Natural killer cell (primary cell): ENCODE data around the gene ARSB. TPM values are rescaled to one million over a fixed set of nuclear protein-coding genes. Genes with fewer than 3 reads are reported as not detected.
"Not testable (repeated sequence)": the region's sequence is repeated elsewhere in the genome, so short reads cannot be mapped to it uniquely, and the experiment has no call there.

Source experiments
- ATAC-seq, 3 donors: fragments of 150-1000 bp in 2 of 3; fragments of 200-7000 bp in 1 of 3; cut with Tn5 transposase; 1 replicate in 1 of 3; 2 replicates in 2 of 3; pipeline ENCODE4 v1.10.0; 2021; ENCODE audit warnings: mild to moderate bottlenecking in 2 of 3, moderate library complexity in 2 of 3
- DNase-seq, 2 donors: peaks; one replicate each; pipeline versions ENCODE4 v3.0.0 to v3.0.0-alpha.2; 2013 to 2021; ENCODE audit warnings: mixed read lengths in 1 of 2
- H3K27ac ChIP-seq: one replicate; pipeline ENCODE4 v1.5.1; 2013; ENCODE audit warnings: mild to moderate bottlenecking, low read length
- H3K27me3 ChIP-seq: one replicate; pipeline ENCODE4 v1.6.1; 2013; ENCODE audit warnings: low read length; ENCODE audit not compliant: control insufficient read depth, insufficient read depth
- H3K36me3 ChIP-seq: one replicate; pipeline ENCODE4 v1.6.1; 2013; ENCODE audit warnings: low read length; ENCODE audit not compliant: control insufficient read depth, insufficient read depth
- H3K4me1 ChIP-seq: one replicate; pipeline ENCODE4 v1.6.1; 2013; ENCODE audit warnings: low read length; ENCODE audit not compliant: control insufficient read depth, insufficient read depth
- H3K4me3 ChIP-seq: one replicate; pipeline ENCODE4 v1.5.1; 2013; ENCODE audit warnings: low read length
- H3K9me3 ChIP-seq: one replicate; pipeline ENCODE4 v1.6.1; 2013; ENCODE audit warnings: low read length; ENCODE audit not compliant: control insufficient read depth, insufficient read depth
- H3K27ac Mint-ChIP-seq, 2 donors: one replicate each; pipeline ENCODE4 v1.8.0; 2022; ENCODE audit warnings: mild to moderate bottlenecking in 2 of 2, mixed read lengths in 2 of 2, moderate library complexity in 1 of 2
- H3K27me3 Mint-ChIP-seq, 2 donors: one replicate each; pipeline ENCODE4 v1.8.0; 2022; ENCODE audit warnings: low read depth in 2 of 2, mixed read lengths in 2 of 2
- H3K36me3 Mint-ChIP-seq: one replicate; pipeline ENCODE4 v1.8.0; 2022; ENCODE audit warnings: mixed read lengths
- H3K4me1 Mint-ChIP-seq, 2 donors: one replicate each; pipeline ENCODE4 v1.8.0; 2022; ENCODE audit warnings: mixed read lengths in 2 of 2
- H3K4me3 Mint-ChIP-seq: one replicate; pipeline ENCODE4 v1.8.0; 2022; ENCODE audit warnings: mild to moderate bottlenecking, moderate library complexity, mixed read lengths
- H3K9me3 Mint-ChIP-seq, 2 donors: one replicate each; pipeline ENCODE4 v1.8.0; 2022; ENCODE audit warnings: mixed read lengths in 2 of 2
- CTCF ChIP-seq: fragments of 200-600 bp; IDR thresholded peaks from one replicate; pipeline ENCODE4 v1.8.0; 2022; ENCODE audit warnings: antibody characterized with exemption
- WGBS: methylation state at CpG from one replicate; pipeline ENCODE4 v1.1.7; 2013; ENCODE audit warnings: missing lambda C conversion rate; ENCODE audit not compliant: insufficient coverage; 5-methylcytosine and 5-hydroxymethylcytosine counted together
- intact Hi-C: fragments of 100-400 bp; cut with micrococcal nuclease; formaldehyde crosslinking; loops from one replicate; pipeline ENCODE4 v1.14.2; 2022
- total RNA-seq, 4 donors: library from RNA; stranded (reverse); fragments of 120-200 nt in 1 of 4; gene quantifications; one replicate each; pipeline versions ENCODE4 v1.2.3 to v1.2.4, GENCODE V29; 2013 to 2022

ARSB gene
- total RNA-seq, 3 donors from 2014 or later (not counting 1 experiment from before 2014, with no cell fraction given) = 8.6 to 12.8 (median 8.9) TPM

GRCh38 chr5:78858364-78858763, 126.7 kb downstream of the ARSB start:
- peaks cover 36% of the 10 kb centered on the region for H3K36me3 Mint-ChIP-seq
- no peak overlapping the region for H3K4me3 ChIP-seq
- intact Hi-C loops = no loop called here
- H3K27me3 ChIP-seq = no peaks in the 10 kb centered on the region
- peaks cover 3% of the 10 kb centered on the region for H3K9me3 ChIP-seq
- H3K4me1 ChIP-seq = no peaks in the 10 kb centered on the region
- peaks cover 0 to 5% of the 10 kb centered on the region in 2 donors for H3K4me1 Mint-ChIP-seq
- no peak overlapping the region for H3K4me3 Mint-ChIP-seq
- no peaks in the 10 kb centered on the region for H3K27me3 Mint-ChIP-seq
- no peaks in the 10 kb centered on the region for H3K36me3 ChIP-seq
- no peak overlapping the region for H3K27ac ChIP-seq
- peaks cover 2 to 7% of the 10 kb centered on the region in 2 donors for H3K9me3 Mint-ChIP-seq
- DNase-seq = no peak
- TF ChIP-seq CTCF = no peak
- 84% methylated on average over 1 of the region's 1 CpG for WGBS
- ATAC-seq = no peak
- H3K27ac Mint-ChIP-seq = no peak overlapping the region

- H3K4me3 ChIP-seq = no peak overlapping the region
- ATAC-seq (no peak), DNase-seq (no peak)
- H3K27me3 ChIP-seq = no peaks in the 10 kb centered on the region
- Mint-ChIP-seq H3K27ac (no peak overlapping the region), H3K9me3 (peaks cover 7 to 8% of the 10 kb centered on the region in 2 donors), H3K4me3 (no peak overlapping the region), H3K36me3 (peaks cover 32% of the 10 kb centered on the region), H3K27me3 (no peaks in the 10 kb centered on the region), H3K4me1 (no peaks in the 10 kb centered on the region)
- H3K4me1 ChIP-seq = no peaks in the 10 kb centered on the region
- TF ChIP-seq CTCF = no peak
- H3K27ac ChIP-seq = no peak overlapping the region
- 95% methylated on average over 2 of the region's 2 CpGs for WGBS
- H3K9me3 ChIP-seq = peaks cover 3% of the 10 kb centered on the region
- no peaks in the 10 kb centered on the region for H3K36me3 ChIP-seq
- intact Hi-C loops = no loop called here
These were observed 130.1 kb downstream of the ARSB start for GRCh38 chr5:78855026-78855425.

- H3K4me3 ChIP-seq, ATAC-seq, H3K4me1 Mint-ChIP-seq, H3K27me3 ChIP-seq, H3K4me3 Mint-ChIP-seq, H3K27ac ChIP-seq, H3K9me3 Mint-ChIP-seq, H3K9me3 ChIP-seq, intact Hi-C loops, H3K27ac Mint-ChIP-seq, H3K4me1 ChIP-seq, H3K36me3 ChIP-seq, DNase-seq, H3K27me3 Mint-ChIP-seq: not testable (repeated sequence)
- 92% methylated on average over 2 of the region's 4 CpGs for WGBS
- peaks cover 31% of the 10 kb centered on the region for H3K36me3 Mint-ChIP-seq
These were observed 133.2 kb downstream of the ARSB start for GRCh38 chr5:78851891-78852290.

- no peak for TF ChIP-seq CTCF
- H3K9me3 ChIP-seq = no peaks in the 10 kb centered on the region
- DNase-seq = no peak
- no peaks in the 10 kb centered on the region for H3K4me1 ChIP-seq
- peaks cover 0 to 4% of the 10 kb centered on the region in 2 donors for H3K4me1 Mint-ChIP-seq
- H3K27me3 Mint-ChIP-seq = no peaks in the 10 kb centered on the region
- H3K4me3 ChIP-seq = no peak overlapping the region
- no peaks in the 10 kb centered on the region for H3K27me3 ChIP-seq
- no peak for ATAC-seq
- intact Hi-C loops = no loop called here
- H3K27ac Mint-ChIP-seq = no peak overlapping the region
- WGBS = 44% methylated on average over 1 of the region's 3 CpGs
- H3K27ac ChIP-seq = no peak overlapping the region
- H3K36me3 ChIP-seq = no peaks in the 10 kb centered on the region
- no peak overlapping the region for H3K4me3 Mint-ChIP-seq
- H3K9me3 Mint-ChIP-seq = no peaks in the 10 kb centered on the region
- no peaks in the 10 kb centered on the region for H3K36me3 Mint-ChIP-seq
These were observed 139.6 kb downstream of the ARSB start for GRCh38 chr5:78845470-78845869.
